ENCODE measurements around the gene TBX10. TPM values are rescaled to one million over a fixed set of nuclear protein-coding genes. Genes with fewer than 3 reads are reported as not detected.

TBX10 gene
- total RNA-seq, 1 donor from 2014 or later: not detected

DNA sequence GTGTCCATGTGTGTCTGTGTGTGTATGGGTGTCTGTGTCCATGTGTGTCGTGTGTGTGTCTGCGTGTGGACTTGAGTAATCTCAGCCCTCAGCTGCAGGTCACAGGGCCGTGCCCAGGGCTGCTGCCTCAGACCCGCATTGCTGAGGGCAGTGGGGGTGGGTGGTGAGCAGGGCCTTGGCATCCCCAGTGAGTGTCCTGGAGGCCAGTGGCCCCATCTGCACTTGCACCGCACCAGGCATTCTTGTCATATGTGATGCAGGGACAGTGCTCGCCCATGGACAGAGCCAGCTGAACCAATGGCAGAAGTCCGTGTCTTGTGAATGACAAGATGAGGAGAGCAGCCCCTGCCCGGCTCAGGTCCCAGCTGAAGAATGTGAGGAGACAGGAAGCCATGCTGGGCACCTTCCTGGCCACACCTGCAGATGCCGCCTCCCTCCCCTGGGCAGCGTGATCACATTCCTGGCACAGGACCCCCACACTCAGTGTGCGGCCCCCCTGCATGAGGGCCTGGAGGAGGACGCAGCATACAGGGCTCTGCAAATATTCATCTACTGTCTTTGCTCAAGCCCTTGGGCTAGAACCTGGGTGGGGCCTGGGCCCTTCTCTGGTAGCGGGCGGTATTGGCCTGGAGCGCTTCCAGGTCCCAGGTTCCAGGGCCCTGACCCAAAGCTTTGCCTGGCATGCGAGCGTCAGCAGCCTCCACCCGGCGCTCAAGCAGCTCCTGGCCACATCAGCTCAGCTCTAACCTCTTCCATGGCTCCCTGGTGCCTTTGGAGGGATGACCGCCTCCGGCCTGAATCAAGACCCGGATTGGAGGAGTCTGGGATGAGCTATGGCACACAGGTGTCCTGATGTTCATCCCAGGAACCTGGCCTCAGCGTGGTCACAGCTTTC lies 31.0 kb upstream of the TBX10 start:
- no peaks in the 10 kb centered on the region for H3K4me1 Mint-ChIP-seq
- no peak overlapping the region for H3K4me3 Mint-ChIP-seq
- no peak overlapping the region for H3K27ac Mint-ChIP-seq (ENCODE audit: unreplicated experiment)
- DNase-seq (ENCODE audit: low read depth, low spot score): no peak
- no peaks in the 10 kb centered on the region for H3K36me3 Mint-ChIP-seq (ENCODE audit: low read depth)
- TF ChIP-seq, protein P1, sequence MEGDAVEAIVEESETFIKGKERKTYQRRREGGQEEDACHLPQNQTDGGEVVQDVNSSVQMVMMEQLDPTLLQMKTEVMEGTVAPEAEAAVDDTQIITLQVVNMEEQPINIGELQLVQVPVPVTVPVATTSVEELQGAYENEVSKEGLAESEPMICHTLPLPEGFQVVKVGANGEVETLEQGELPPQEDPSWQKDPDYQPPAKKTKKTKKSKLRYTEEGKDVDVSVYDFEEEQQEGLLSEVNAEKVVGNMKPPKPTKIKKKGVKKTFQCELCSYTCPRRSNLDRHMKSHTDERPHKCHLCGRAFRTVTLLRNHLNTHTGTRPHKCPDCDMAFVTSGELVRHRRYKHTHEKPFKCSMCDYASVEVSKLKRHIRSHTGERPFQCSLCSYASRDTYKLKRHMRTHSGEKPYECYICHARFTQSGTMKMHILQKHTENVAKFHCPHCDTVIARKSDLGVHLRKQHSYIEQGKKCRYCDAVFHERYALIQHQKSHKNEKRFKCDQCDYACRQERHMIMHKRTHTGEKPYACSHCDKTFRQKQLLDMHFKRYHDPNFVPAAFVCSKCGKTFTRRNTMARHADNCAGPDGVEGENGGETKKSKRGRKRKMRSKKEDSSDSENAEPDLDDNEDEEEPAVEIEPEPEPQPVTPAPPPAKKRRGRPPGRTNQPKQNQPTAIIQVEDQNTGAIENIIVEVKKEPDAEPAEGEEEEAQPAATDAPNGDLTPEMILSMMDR (conservative IDR thresholded peaks at IDR 0.05): no peak
- no peaks in the 10 kb centered on the region for H3K9me3 Mint-ChIP-seq
- peaks cover 1% of the 10 kb centered on the region for H3K27me3 Mint-ChIP-seq (ENCODE audit: low read depth)

DNA sequence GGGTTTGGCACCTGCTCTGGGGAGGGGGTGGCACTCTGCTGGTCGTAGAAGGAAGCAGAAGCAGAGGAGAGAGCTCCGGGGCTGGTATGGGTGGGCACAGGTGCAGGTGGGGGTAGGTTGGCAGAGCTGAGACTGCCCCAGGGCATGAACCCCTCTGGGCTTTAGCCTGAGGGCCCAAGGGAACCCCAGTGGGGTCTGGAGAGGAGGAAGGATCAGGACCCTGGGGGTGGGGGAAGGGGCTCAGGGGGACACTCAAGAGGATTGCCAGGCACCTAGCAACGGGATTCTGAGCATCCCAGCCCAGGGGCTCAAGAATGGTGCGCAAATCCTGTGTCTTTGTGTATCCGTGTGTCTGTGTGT lies 28.6 kb upstream of the TBX10 start:
- TF ChIP-seq, protein P1 (conservative IDR thresholded peaks at IDR 0.05): no peak
- no peaks in the 10 kb centered on the region for H3K36me3 Mint-ChIP-seq (ENCODE audit: low read depth)
- H3K27me3 Mint-ChIP-seq (ENCODE audit: low read depth): no peaks in the 10 kb centered on the region
- no peaks in the 10 kb centered on the region for H3K4me1 Mint-ChIP-seq
- H3K4me3 Mint-ChIP-seq: no peak overlapping the region
- H3K27ac Mint-ChIP-seq (ENCODE audit: unreplicated experiment): no peak overlapping the region
- H3K9me3 Mint-ChIP-seq: no peaks in the 10 kb centered on the region
- no peak for DNase-seq (ENCODE audit: low read depth, low spot score)

DNA sequence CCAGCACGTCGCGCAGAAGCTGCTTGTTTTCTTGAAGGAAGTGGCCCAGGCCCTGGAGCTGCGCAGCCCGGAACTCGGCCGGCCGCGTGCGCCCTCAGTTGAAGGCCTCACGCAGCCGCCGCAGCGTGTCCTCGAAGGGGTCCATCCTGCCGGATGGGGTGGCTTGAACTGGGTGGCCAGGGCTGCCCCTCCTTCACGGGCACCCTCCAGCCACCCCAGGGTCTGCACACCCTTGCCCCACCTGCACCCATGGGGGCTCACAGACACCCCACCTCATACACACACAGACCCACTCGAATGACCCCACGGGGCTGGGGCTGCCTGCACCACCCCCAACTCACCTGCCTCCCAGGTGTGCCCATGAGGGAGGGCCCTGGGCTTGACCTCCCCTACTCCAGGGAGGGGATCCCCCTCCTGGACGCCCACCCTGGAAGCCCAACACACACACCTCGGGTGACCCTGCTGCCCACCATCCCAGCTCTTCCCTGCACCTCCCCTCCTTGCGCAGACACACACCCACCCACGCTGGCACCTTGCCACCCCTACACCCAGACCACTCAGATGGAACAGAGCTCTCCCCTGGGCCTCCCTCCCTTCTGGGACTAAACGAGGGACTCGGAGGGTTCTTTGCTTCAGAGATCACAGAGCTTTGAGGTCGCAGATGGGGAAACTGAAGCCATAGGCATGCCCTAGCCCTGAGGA lies 28.1 kb upstream of the TBX10 start:
- no peak for DNase-seq (ENCODE audit: low read depth, low spot score)
- TF ChIP-seq, protein P1 (conservative IDR thresholded peaks at IDR 0.05): no peak
- Mint-ChIP-seq H3K36me3 (ENCODE audit: low read depth) (no peaks in the 10 kb centered on the region), H3K27me3 (ENCODE audit: low read depth) (no peaks in the 10 kb centered on the region), H3K4me3 (no peak overlapping the region), H3K4me1 (no peaks in the 10 kb centered on the region), H3K27ac (ENCODE audit: unreplicated experiment) (no peak overlapping the region), H3K9me3 (no peaks in the 10 kb centered on the region)

DNA sequence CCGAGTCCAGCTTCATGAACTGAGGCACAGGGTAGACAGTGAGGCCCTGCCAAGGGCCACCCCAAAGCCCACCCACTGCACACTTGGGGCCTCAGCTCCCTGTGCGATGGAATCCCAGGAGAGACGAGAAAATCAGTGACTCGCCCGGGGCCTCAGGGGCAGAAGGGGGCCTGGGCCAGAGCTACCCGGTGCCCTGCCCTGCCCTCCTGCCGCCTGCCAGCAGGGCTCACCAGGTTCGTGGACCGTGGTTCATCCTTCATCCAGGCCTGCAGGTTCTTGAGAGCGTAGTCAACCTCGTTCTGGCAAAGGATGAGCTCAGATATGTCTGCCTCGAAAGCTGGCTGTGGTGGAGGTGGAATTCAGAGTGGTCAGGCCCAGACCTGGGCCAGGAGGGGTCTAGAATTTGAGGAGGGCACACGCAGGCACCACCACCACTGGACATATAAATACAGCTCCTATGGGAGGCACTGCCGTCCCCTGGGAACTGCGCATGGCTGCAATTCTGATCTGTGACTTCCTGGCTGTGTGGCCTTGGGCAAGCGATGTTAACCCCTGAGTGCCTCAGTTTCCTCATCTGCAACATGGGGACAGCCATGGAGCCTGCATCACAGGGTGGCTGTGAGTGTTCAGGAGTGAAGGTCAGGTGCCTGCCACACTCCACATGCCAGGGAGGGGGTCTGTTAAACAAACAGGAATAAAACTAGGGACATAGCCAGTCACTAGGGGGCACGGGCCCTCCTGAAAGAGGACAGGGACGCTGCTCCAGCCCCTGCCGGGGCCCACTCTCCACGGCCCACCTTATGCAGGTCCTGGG lies 27.3 kb upstream of the TBX10 start:
- no peak overlapping the region for H3K27ac Mint-ChIP-seq (ENCODE audit: unreplicated experiment)
- no peak for DNase-seq (ENCODE audit: low read depth, low spot score)
- H3K9me3 Mint-ChIP-seq: no peaks in the 10 kb centered on the region
- TF ChIP-seq, protein P1 (conservative IDR thresholded peaks at IDR 0.05): no peak
- no peaks in the 10 kb centered on the region for H3K36me3 Mint-ChIP-seq (ENCODE audit: low read depth)
- H3K4me1 Mint-ChIP-seq: no peaks in the 10 kb centered on the region
- no peaks in the 10 kb centered on the region for H3K27me3 Mint-ChIP-seq (ENCODE audit: low read depth)
- no peak overlapping the region for H3K4me3 Mint-ChIP-seq

DNA sequence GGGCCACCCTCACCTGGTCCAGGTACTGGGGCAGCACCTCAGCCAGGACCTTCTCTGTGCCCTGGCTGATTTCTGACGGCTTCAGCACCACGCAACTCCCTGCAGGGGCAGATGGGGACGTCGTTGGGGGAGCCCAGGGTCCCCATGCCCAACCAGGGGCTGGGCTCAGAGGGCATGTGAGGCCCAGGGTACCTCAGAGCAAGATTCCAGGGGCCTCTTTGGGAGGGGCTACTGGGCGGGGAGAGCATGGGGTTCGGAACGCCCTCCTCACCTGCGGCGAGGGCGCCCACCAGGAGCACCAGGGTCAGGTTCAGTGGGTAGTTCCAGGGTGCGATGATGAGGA lies 26.7 kb upstream of the TBX10 start:
- no peaks in the 10 kb centered on the region for H3K4me1 Mint-ChIP-seq
- H3K27ac Mint-ChIP-seq (ENCODE audit: unreplicated experiment): no peak overlapping the region
- TF ChIP-seq, protein P1 (conservative IDR thresholded peaks at IDR 0.05): no peak

More for the DNA sequence above, 26.7 kb upstream of the TBX10 start:
- H3K27me3 Mint-ChIP-seq (ENCODE audit: low read depth): no peaks in the 10 kb centered on the region
- H3K36me3 Mint-ChIP-seq (ENCODE audit: low read depth): no peaks in the 10 kb centered on the region
- H3K4me3 Mint-ChIP-seq: no peak overlapping the region
- no peak for DNase-seq (ENCODE audit: low read depth, low spot score)
- no peaks in the 10 kb centered on the region for H3K9me3 Mint-ChIP-seq
